Sigmoid colon (tissue), 7 donors: ENCODE data around the gene TRIO. TPM values are rescaled to one million over a fixed set of nuclear protein-coding genes. Genes with fewer than 3 reads are reported as not detected.
A peak's percentile ranks its signal among the peaks of the same experiment; 100 is the strongest.

Experiments
- DNase-seq: peaks from one replicate; pipeline ENCODE4 v3.0.0-alpha.2; 2019
- H3K27ac ChIP-seq, 4 donors: fragments of 200-600 bp; sonication (generic); one replicate each; pipeline ENCODE4 v1.5.1; 2016 to 2019; ENCODE audit warnings: mild to moderate bottlenecking in 1 of 4
- H3K27me3 ChIP-seq, 3 donors: fragments of 200-600 bp; sonication (generic); one replicate each; pipeline ENCODE4 v1.5.1; 2019; ENCODE audit warnings: mild to moderate bottlenecking in 1 of 3
- H3K36me3 ChIP-seq, 4 donors: fragments of 200-600 bp; sonication (generic); one replicate each; pipeline ENCODE4 v1.5.1; 2016 to 2019
- H3K4me1 ChIP-seq, 4 donors: fragments of 200-600 bp; sonication (generic); one replicate each; pipeline ENCODE4 v1.5.1; 2017 to 2019
- H3K4me3 ChIP-seq, 4 donors: fragments of 200-600 bp; sonication (generic); one replicate each; pipeline ENCODE4 v1.5.1; 2017 to 2019; ENCODE audit warnings: mild to moderate bottlenecking in 2 of 4, moderate library complexity in 1 of 4
- H3K9me3 ChIP-seq, 4 donors: fragments of 200-600 bp in 3 of 4; sonication (generic) in 3 of 4; one replicate each; pipeline versions ENCODE4 v1.5.1 to v1.6.1; 2013 to 2019
- CTCF ChIP-seq, 4 experiments: fragments of 450-650 bp in 3 of 4; fragments of 200-600 bp in 1 of 4; IDR thresholded peaks; one replicate each; pipeline ENCODE4 v1.5.1; 2016 to 2019; ENCODE audit warnings: antibody characterized with exemption in 4 of 4, mild to moderate bottlenecking in 3 of 4, moderate library complexity in 2 of 4
- EP300 ChIP-seq, 4 donors: sonication (generic); formaldehyde crosslinking; IDR thresholded peaks; one replicate each; pipeline ENCODE4 v1.6.1; 2017; ENCODE audit warnings: antibody characterized with exemption in 4 of 4
- POLR2A ChIP-seq, 2 donors: fragments of 450-650 bp; IDR thresholded peaks; one replicate each; pipeline ENCODE4 v1.6.1; 2016; ENCODE audit warnings: antibody characterized with exemption in 2 of 2, mild to moderate bottlenecking in 2 of 2, moderate library complexity in 2 of 2
- POLR2AphosphoS5 ChIP-seq, 4 donors: sonication (generic); formaldehyde crosslinking; IDR thresholded peaks; one replicate each; pipeline ENCODE4 v1.6.1; 2017; ENCODE audit warnings: antibody characterized with exemption in 4 of 4
- WGBS, 2 donors: extraction: QIAGEN DNeasy Blood & Tissue Kit; methylation state at CpG; one replicate each; pipeline ENCODE4 v1.1.7; 2013; 5-methylcytosine and 5-hydroxymethylcytosine counted together
- intact Hi-C: fragments of 100-400 bp; cut with DNase I; formaldehyde crosslinking; loops from one replicate; pipeline ENCODE4 v1.15.1; 2023
- polyA plus RNA-seq, 3 donors: library from polyadenylated mRNA; stranded (reverse); fragments of 200-250 nt; gene quantifications; one replicate each; pipeline ENCODE4 v1.2.3, GENCODE V29; 2013
- total RNA-seq, 4 donors: library from RNA; depleted of rRNA; stranded (reverse); fragments of >200 nt; gene quantifications; one replicate each; pipeline ENCODE4 v1.1.0, GENCODE V29; 2016
- donor health status: healthy with polysubstance abuse.
- donor health status: Bipolar disorder and iron deficiency.
- donor health status: healthy.

TRIO gene
- total and polyA plus RNA-seq, 7 donors, result 34.8 to 300 (median 119) TPM

GRCh38 chr5:14415698-14416074 lies 272.5 kb downstream of the TRIO start:
- Histone ChIP-seq H3K27ac (no peak overlapping the region), H3K4me3 (no peak overlapping the region), H3K27me3 (no peaks in the 10 kb centered on the region), H3K9me3 (no peaks in the 10 kb centered on the region), H3K36me3 (peaks cover 9 to 56% (median 32%) of the 10 kb centered on the region in 4 donors), H3K4me1 (peaks cover 0 to 22% (median 7%) of the 10 kb centered on the region in 4 donors)
- no peak for TF ChIP-seq EP300 (IDR thresholded peaks at IDR 0.05)
- no peak for TF ChIP-seq CTCF (IDR thresholded peaks at IDR 0.05)
- TF ChIP-seq POLR2A (IDR thresholded peaks at IDR 0.05), result no peak
- no peak for TF ChIP-seq POLR2AphosphoS5 (IDR thresholded peaks at IDR 0.05)
- no peak for DNase-seq
- 74 to 80% methylated on average over 3 of the region's 3 CpGs for WGBS, 2 donors
- intact Hi-C loops, result no loop called here

- Histone ChIP-seq H3K9me3 (no peaks in the 10 kb centered on the region), H3K27me3 (no peaks in the 10 kb centered on the region), H3K4me1 (peaks cover 0 to 16% (median 4%) of the 10 kb centered on the region in 4 donors), H3K4me3 (no peak overlapping the region), H3K36me3 (peaks cover 9 to 64% (median 35%) of the 10 kb centered on the region in 4 donors), H3K27ac (peak overlapping the region in 3 of 4 donors; percentile 19 to 61 (median 51))
- intact Hi-C loops, result no loop called here
- DNase-seq, result no peak
- 82 to 88% methylated on average over 12 of the region's 12 CpGs for WGBS, 2 donors
- TF ChIP-seq CTCF (IDR thresholded peaks at IDR 0.05) (no peak), EP300 (IDR thresholded peaks at IDR 0.05) (no peak), POLR2AphosphoS5 (IDR thresholded peaks at IDR 0.05) (no peak), POLR2A (IDR thresholded peaks at IDR 0.05) (no peak)
Measured at GRCh38 chr5:14416621-14417275, 273.6 kb downstream of the TRIO start.

GRCh38 chr5:14417276-14417730 lies 274.2 kb downstream of the TRIO start:
- 86 to 90% methylated on average over 5 of the region's 5 CpGs for WGBS, 2 donors
- H3K4me3 ChIP-seq, result no peak overlapping the region
- DNase-seq, result no peak
- intact Hi-C loops, result no loop called here
- H3K9me3 ChIP-seq, result no peaks in the 10 kb centered on the region
- peaks cover 0 to 16% (median 4%) of the 10 kb centered on the region in 4 donors for H3K4me1 ChIP-seq
- H3K36me3 ChIP-seq, result peaks cover 9 to 66% (median 37%) of the 10 kb centered on the region in 4 donors
- TF ChIP-seq POLR2A (IDR thresholded peaks at IDR 0.05) (no peak), CTCF (IDR thresholded peaks at IDR 0.05) (no peak), POLR2AphosphoS5 (IDR thresholded peaks at IDR 0.05) (no peak), EP300 (IDR thresholded peaks at IDR 0.05) (no peak)
- peak overlapping the region; percentile 19 to 61 (median 36) for H3K27ac ChIP-seq
- H3K27me3 ChIP-seq, result no peaks in the 10 kb centered on the region

- WGBS, 2 donors, result 89 to 91% methylated on average over 17 of the region's 17 CpGs
- peak overlapping the region in 3 of 4 donors; percentile 22 to 61 (median 51) for H3K27ac ChIP-seq
- H3K36me3 ChIP-seq, result peaks cover 9 to 66% (median 36%) of the 10 kb centered on the region in 4 donors
- TF ChIP-seq POLR2AphosphoS5 (IDR thresholded peaks at IDR 0.05), result no peak
- H3K4me1 ChIP-seq, result peaks cover 0 to 16% (median 4%) of the 10 kb centered on the region in 4 donors
- DNase-seq, result no peak
- no peaks in the 10 kb centered on the region for H3K9me3 ChIP-seq
- intact Hi-C loops, result no loop called here
- no peak overlapping the region for H3K4me3 ChIP-seq
- no peaks in the 10 kb centered on the region for H3K27me3 ChIP-seq
Measured at GRCh38 chr5:14417792-14418765, 274.9 kb downstream of the TRIO start.

GRCh38 chr5:14419686-14420085 lies 276.5 kb downstream of the TRIO start:
- intact Hi-C loops, result no loop called here
- TF ChIP-seq EP300 (IDR thresholded peaks at IDR 0.05), result no peak
- no peak for TF ChIP-seq CTCF (IDR thresholded peaks at IDR 0.05)
- TF ChIP-seq POLR2AphosphoS5 (IDR thresholded peaks at IDR 0.05), result no peak
- TF ChIP-seq POLR2A (IDR thresholded peaks at IDR 0.05), result no peak
- H3K4me1 ChIP-seq, result peaks cover 0 to 16% (median 4%) of the 10 kb centered on the region in 4 donors
- DNase-seq, result no peak
- H3K36me3 ChIP-seq, result peaks cover 9 to 54% (median 29%) of the 10 kb centered on the region in 4 donors
- no peaks in the 10 kb centered on the region for H3K27me3 ChIP-seq
- H3K9me3 ChIP-seq, result no peaks in the 10 kb centered on the region
- WGBS, 2 donors, result 98% methylated on average over 12 of the region's 12 CpGs
- no peak overlapping the region for H3K4me3 ChIP-seq
- no peak overlapping the region for H3K27ac ChIP-seq
